GM12891 (cell line): Measurements from ENCODE around the gene EPS8L3.

Experiments
- POLR2A ChIP-seq: IDR thresholded peaks from 2 replicates; pipeline ENCODE4 v1.6.1; 2011; ENCODE audit warnings: low read depth, low read length, control low read depth
- POLR2AphosphoS5 ChIP-seq: IDR thresholded peaks from 2 replicates; pipeline ENCODE4 v1.6.1; 2011; ENCODE audit warnings: low read depth, low read length, control low read depth
- POU2F2 ChIP-seq: IDR thresholded peaks from 2 replicates; pipeline ENCODE4 v1.6.1; 2011; ENCODE audit warnings: low read depth, mild to moderate bottlenecking, control low read depth, low read length, moderate library complexity
- SPI1 ChIP-seq: IDR thresholded peaks from 2 replicates; pipeline ENCODE4 v1.6.1; 2011; ENCODE audit warnings: low read depth, low read length, control low read depth
- TAF1 ChIP-seq: IDR thresholded peaks from 2 replicates; pipeline ENCODE4 v1.6.1; 2011; ENCODE audit warnings: low read depth, low read length, control low read depth

GRCh38 chr1:109768335-109768650, 4.6 kb upstream of the EPS8L3 start:
- no peak for TF ChIP-seq POLR2A
- TF ChIP-seq POLR2AphosphoS5, result no peak
- no peak for TF ChIP-seq TAF1
- TF ChIP-seq POU2F2, result no peak
- TF ChIP-seq SPI1, result no peak
